HCT116 (cell line): ENCODE results near the gene PLAC8. TPM values are rescaled to one million over a fixed set of nuclear protein-coding genes. Genes with fewer than 3 reads are reported as not detected.

ENCODE experiments used
- ATAC-seq: fragments of 200-7000 bp; cut with Tn5 transposase; 2 replicates; pipeline ENCODE4 v1.9.1; 2020; ENCODE audit warnings: mild to moderate bottlenecking, moderate library complexity
- BruUV-seq: library from RNA; stranded (reverse); fragments of 400-500 nt; replicated peaks from 2 replicates; lab custom pipeline; 2021; lab: Mats Ljungman, UMichigan
- CTCF ChIA-PET: fragments of 300-600 bp; sonication (Branson Sonifier 250); formaldehyde crosslinking; loops from one replicate; lab custom pipeline; 2021; ENCODE audit warnings: antibody characterized with exemption; lab: Charles Lee
- POLR2A ChIA-PET: fragments of 300-600, 350-600 bp; sonication (Branson Sonifier 250); formaldehyde crosslinking; loops from one replicate; lab custom pipeline; 2021; ENCODE audit warnings: antibody characterized with exemption; lab: Charles Lee
- RAD21 ChIA-PET, 2 experiments: fragments of 300-600 bp; sonication (Branson Sonifier 250); formaldehyde crosslinking; loops; one replicate each; lab custom pipeline; 2023; ENCODE audit warnings: low total read pairs in 2 of 2; ENCODE audit not compliant: uncharacterized antibody in 2 of 2, unreplicated experiment in 2 of 2, low non-redundant PET in 1 of 2; lab: Charles Lee
- DNase-seq: peaks from one replicate; pipeline ENCODE4 v3.0.0-alpha.2; 2010; ENCODE audit warnings: low read depth, low spot score
- H2AFZ ChIP-seq: fragments of 200-600 bp; shearing (Covaris generic), sonication (generic); 2 replicates; pipeline ENCODE4 v1.6.1; 2017; ENCODE audit warnings: low read depth, mixed run types, mixed read lengths, antibody characterized with exemption, low read length; ENCODE audit not compliant: poor library complexity, severe bottlenecking
- H3K27ac ChIP-seq: 2 replicates; pipeline ENCODE4 v1.5.1; 2012; ENCODE audit warnings: low read depth, low read length
- H3K27me3 ChIP-seq: fragments of 200-600 bp; sonication (generic); 2 replicates; pipeline ENCODE4 v1.6.1; 2016; ENCODE audit warnings: mixed run types, low read length, mixed read lengths; ENCODE audit not compliant: insufficient read depth
- H3K36me3 ChIP-seq, 2 experiments: fragments of 200-500 bp in 1 of 2; fragments of 200-600 bp in 1 of 2; sonication (Bioruptor generic) in 1 of 2; sonication (generic) in 1 of 2; 2 replicates each; pipeline versions ENCODE4 v1.5.1 to v1.6.1; 2014 to 2016; ENCODE audit warnings: low read length in 2 of 2, inconsistent platforms in 1 of 2, mixed read lengths in 1 of 2, mixed run types in 1 of 2; ENCODE audit not compliant: insufficient read depth in 2 of 2, control insufficient read depth in 1 of 2
- H3K4me1 ChIP-seq, 2 experiments: fragments of 200-600 bp in 1 of 2; sonication (generic) in 1 of 2; 2 replicates each; pipeline versions ENCODE4 v1.5.1 to v1.6.1; 2012 to 2017; ENCODE audit warnings: low read length in 2 of 2, inconsistent platforms in 1 of 2, mild to moderate bottlenecking in 1 of 2, mixed read lengths in 1 of 2, mixed run types in 1 of 2, moderate library complexity in 1 of 2; ENCODE audit not compliant: insufficient read depth in 2 of 2, control insufficient read depth in 1 of 2
- H3K4me2 ChIP-seq: fragments of 200-600 bp; sonication (generic); 2 replicates; pipeline ENCODE4 v1.6.1; 2017; ENCODE audit warnings: mixed run types, low read length, mixed read lengths
- H3K4me3 ChIP-seq, 2 experiments: fragments of 200-600 bp in 1 of 2; sonication (generic) in 1 of 2; replicated peaks in 1 of 2; 2 replicates each; pipeline ENCODE4 v1.5.1; 2011 to 2016; ENCODE audit warnings: low read length in 2 of 2, control low read depth in 1 of 2, low read depth in 1 of 2, mild to moderate bottlenecking in 1 of 2, mixed read lengths in 1 of 2, mixed run types in 1 of 2
- H3K79me2 ChIP-seq: fragments of 200-600 bp; sonication (generic); 2 replicates; pipeline ENCODE4 v1.6.1; 2017; ENCODE audit warnings: mild to moderate bottlenecking, mixed run types, low read length, moderate library complexity, mixed read lengths; ENCODE audit not compliant: insufficient read depth
- H3K9ac ChIP-seq: fragments of 200-600 bp; sonication (generic); 2 replicates; pipeline ENCODE4 v1.6.1; 2016; ENCODE audit warnings: low read length, mixed read lengths
- H3K9me2 ChIP-seq: fragments of 200-600 bp; sonication (generic), shearing (Covaris generic); 2 replicates; pipeline ENCODE4 v1.6.1; 2017; ENCODE audit warnings: mixed run types, mild to moderate bottlenecking, moderate library complexity; ENCODE audit not compliant: insufficient read depth
- H3K9me3 ChIP-seq, 2 experiments: fragments of 200-500 bp in 1 of 2; fragments of 200-600 bp in 1 of 2; sonication (Bioruptor generic) in 1 of 2; sonication (generic) in 1 of 2; 2 replicates each; pipeline ENCODE4 v1.6.1; 2014 to 2017; ENCODE audit warnings: low read length in 2 of 2, mixed read lengths in 2 of 2, inconsistent platforms in 1 of 2, low read depth in 1 of 2, mild to moderate bottlenecking in 1 of 2, mixed run types in 1 of 2, moderate library complexity in 1 of 2; ENCODE audit not compliant: control insufficient read depth in 1 of 2, insufficient read depth in 1 of 2
- H4K20me1 ChIP-seq: fragments of 200-600 bp; sonication (generic), shearing (Covaris generic); 2 replicates; pipeline ENCODE4 v1.6.1; 2017; ENCODE audit warnings: mixed run types, mild to moderate bottlenecking, moderate library complexity; ENCODE audit not compliant: insufficient read depth
- CEBPB ChIP-seq: IDR thresholded peaks from 2 replicates; pipeline ENCODE4 v1.6.1; 2012; ENCODE audit warnings: low read depth
- EGR1 ChIP-seq: IDR thresholded peaks from 2 replicates; pipeline ENCODE4 v1.6.1; 2012; ENCODE audit warnings: low read depth
- ELF1 ChIP-seq: IDR thresholded peaks from 2 replicates; pipeline ENCODE4 v1.6.1; 2012; ENCODE audit warnings: low read depth, borderline replicate concordance
- EZH2 ChIP-seq: fragments of 200-600 bp; sonication (generic); IDR thresholded peaks from 2 replicates; pipeline ENCODE4 v1.6.1; 2017; ENCODE audit warnings: antibody characterized with exemption, mixed run types
- JUND ChIP-seq: IDR thresholded peaks from 2 replicates; pipeline ENCODE4 v1.6.1; 2012
- POLR2A ChIP-seq: IDR thresholded peaks from 2 replicates; pipeline ENCODE4 v1.7.0; 2011; ENCODE audit warnings: borderline replicate concordance; ENCODE audit not compliant: insufficient read depth, insufficient read length; ENCODE audit errors: extremely low read depth
- POLR2AphosphoS5 ChIP-seq: IDR thresholded peaks from 2 replicates; pipeline ENCODE4 v1.6.1; 2011; ENCODE audit warnings: mild to moderate bottlenecking, low read depth, low read length, moderate library complexity
- SP1 ChIP-seq: IDR thresholded peaks from 2 replicates; pipeline ENCODE4 v1.6.1; 2012; ENCODE audit warnings: low read depth
- SRF ChIP-seq: IDR thresholded peaks from 2 replicates; pipeline ENCODE4 v1.6.1; 2012; ENCODE audit warnings: low read depth
- TCF7L2 ChIP-seq: IDR thresholded peaks from 2 replicates; pipeline ENCODE4 v1.7.0; 2011; ENCODE audit warnings: borderline replicate concordance, inconsistent platforms; ENCODE audit not compliant: insufficient read depth, insufficient read length; ENCODE audit errors: extremely low read depth
- YY1 ChIP-seq: IDR thresholded peaks from 2 replicates; pipeline ENCODE4 v1.6.1; 2011; ENCODE audit warnings: low read length, low read depth, moderate library complexity, mild to moderate bottlenecking; ENCODE audit not compliant: insufficient replicate concordance; ENCODE audit errors: extremely low read depth
- intact Hi-C: fragments of 100-400 bp; cut with micrococcal nuclease; formaldehyde crosslinking; loops from 2 replicates; pipeline ENCODE4 v1.10.0; 2022
- total RNA-seq: library from RNA; stranded (reverse); gene quantifications from one replicate; pipeline ENCODE4 v1.2.1, GENCODE V29; 2021; ENCODE audit not compliant: unreplicated experiment
- TF ChIP-seq, protein P1 (sequence below): IDR thresholded peaks from 2 replicates; pipeline ENCODE4 v1.6.1; 2012
- TF ChIP-seq, protein P2 (sequence below): IDR thresholded peaks from 2 replicates; pipeline ENCODE4 v1.6.1; 2012
- TF ChIP-seq, protein P3 (sequence below): IDR thresholded peaks from 2 replicates; pipeline ENCODE4 v1.6.1; 2011; ENCODE audit warnings: mild to moderate bottlenecking, low read length, moderate library complexity; ENCODE audit not compliant: insufficient replicate concordance; ENCODE audit errors: extremely low read depth
- TF ChIP-seq, protein P4 (sequence below): IDR thresholded peaks from 2 replicates; pipeline ENCODE4 v1.6.1; 2012; ENCODE audit warnings: low read depth

PLAC8 gene
- total RNA-seq, 1 experiment from 2014 or later = 0.61 TPM

DNA sequence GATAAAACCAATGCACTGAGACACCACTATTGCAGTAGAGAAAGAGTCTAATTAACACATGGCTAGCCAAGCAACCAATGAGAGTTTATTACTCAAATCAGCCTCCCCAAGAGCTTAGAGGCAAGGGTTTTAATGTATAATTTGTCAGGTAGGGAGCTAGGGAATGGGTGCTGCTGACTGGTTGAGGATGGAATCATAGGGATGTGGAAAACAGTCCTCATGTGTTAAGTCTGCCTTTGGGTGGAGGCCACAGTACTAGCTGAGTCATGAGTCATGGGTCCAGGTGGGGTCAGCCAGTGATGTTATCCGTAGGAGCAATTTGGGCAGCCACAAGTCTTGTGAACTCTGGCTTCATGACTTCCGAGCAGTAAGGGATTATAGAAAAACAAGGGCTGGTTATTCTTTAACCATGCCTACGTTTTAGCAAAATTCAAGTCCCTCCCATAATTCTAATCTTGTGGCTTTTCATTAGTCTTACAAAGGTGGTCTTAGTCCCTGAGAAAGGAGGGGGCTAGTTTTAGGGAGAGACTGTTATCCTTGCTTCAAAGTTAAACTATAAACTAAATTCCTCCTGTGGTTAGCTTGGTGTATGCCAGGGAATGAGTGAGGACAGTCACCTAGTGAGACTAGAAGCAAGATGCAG lies 25.1 kb upstream of the PLAC8 start:
- Histone ChIP-seq H4K20me1 (no peaks in the 10 kb centered on the region), H3K9me2 (no peaks in the 10 kb centered on the region), H3K9ac (no peak overlapping the region), H3K4me2 (no peak overlapping the region), H3K4me3 (no peak overlapping the region), H3K4me1 (peaks cover 0 to 5% of the 10 kb centered on the region in 2 experiments; a peak in 2 of 4 replicates), H3K9me3 (peaks cover 6 to 9% of the 10 kb centered on the region in 2 experiments; a peak in 2 of 4 replicates), H3K36me3 (no peaks in the 10 kb centered on the region), H3K79me2 (no peaks in the 10 kb centered on the region), H2AFZ (no peak overlapping the region), H3K27ac (no peak overlapping the region), H3K27me3 (no peaks in the 10 kb centered on the region)
- TF ChIP-seq POLR2AphosphoS5 (no peak), POLR2A (no peak), ELF1 (no peak)
- ChIA-PET CTCF (no interaction called here), RAD21 (no interaction called here), POLR2A (no interaction called here)
- BruUV-seq = no TSS peak
- DNase-seq (no peak), ATAC-seq (no peak)
- intact Hi-C loops = no loop called here

DNA sequence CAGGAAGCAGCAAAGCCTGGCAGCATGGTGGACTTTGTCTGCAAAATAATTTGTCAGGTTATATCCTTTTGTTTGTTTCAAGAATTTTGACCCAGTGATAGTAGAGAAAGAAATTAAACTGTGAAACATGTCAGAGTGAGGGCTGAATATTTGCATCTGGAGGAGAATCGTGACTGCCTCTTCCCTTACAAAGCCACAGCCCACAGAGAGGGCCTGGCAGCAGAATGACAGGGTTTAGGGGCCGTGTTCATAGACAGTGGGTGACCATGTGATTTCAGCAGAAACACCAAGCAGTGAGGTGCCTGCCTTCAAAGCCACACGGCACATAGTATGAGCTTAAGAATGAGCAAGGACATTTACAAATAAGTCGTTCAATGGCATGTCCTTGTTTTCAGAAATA lies 24.4 kb upstream of the PLAC8 start:
- RAD21 ChIA-PET = no interaction called here
- BruUV-seq = no TSS peak
- no peaks in the 10 kb centered on the region for H3K79me2 ChIP-seq
- intact Hi-C loops = no loop called here
- no peaks in the 10 kb centered on the region for H3K27me3 ChIP-seq
- H3K4me3 ChIP-seq = no peak overlapping the region
- no peak overlapping the region for H3K4me2 ChIP-seq
- H3K9me2 ChIP-seq = no peaks in the 10 kb centered on the region
- no peaks in the 10 kb centered on the region for H3K36me3 ChIP-seq
- H3K9me3 ChIP-seq = peaks cover 6 to 9% of the 10 kb centered on the region in 2 experiments; a peak in 2 of 4 replicates
- POLR2A ChIA-PET = no interaction called here
- no peak for DNase-seq
- CTCF ChIA-PET = no interaction called here
- no peaks in the 10 kb centered on the region for H4K20me1 ChIP-seq
- H3K4me1 ChIP-seq = peaks cover 0 to 5% of the 10 kb centered on the region in 2 experiments; a peak in 2 of 4 replicates
- no peak overlapping the region for H2AFZ ChIP-seq
- H3K9ac ChIP-seq = no peak overlapping the region
- no peak for ATAC-seq
- H3K27ac ChIP-seq = no peak overlapping the region
- no peak for TF ChIP-seq POLR2A
- no peak for TF ChIP-seq YY1
- TF ChIP-seq, protein P1, sequence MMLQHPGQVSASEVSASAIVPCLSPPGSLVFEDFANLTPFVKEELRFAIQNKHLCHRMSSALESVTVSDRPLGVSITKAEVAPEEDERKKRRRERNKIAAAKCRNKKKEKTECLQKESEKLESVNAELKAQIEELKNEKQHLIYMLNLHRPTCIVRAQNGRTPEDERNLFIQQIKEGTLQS = no peak
- no peak for TF ChIP-seq SP1
- TF ChIP-seq SRF = no peak
- TF ChIP-seq EZH2 = no peak
- TF ChIP-seq, protein P2, sequence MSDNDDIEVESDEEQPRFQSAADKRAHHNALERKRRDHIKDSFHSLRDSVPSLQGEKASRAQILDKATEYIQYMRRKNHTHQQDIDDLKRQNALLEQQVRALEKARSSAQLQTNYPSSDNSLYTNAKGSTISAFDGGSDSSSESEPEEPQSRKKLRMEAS = no peak
- TF ChIP-seq TCF7L2 = no peak
- TF ChIP-seq EGR1 = no peak
- TF ChIP-seq, protein P3, sequence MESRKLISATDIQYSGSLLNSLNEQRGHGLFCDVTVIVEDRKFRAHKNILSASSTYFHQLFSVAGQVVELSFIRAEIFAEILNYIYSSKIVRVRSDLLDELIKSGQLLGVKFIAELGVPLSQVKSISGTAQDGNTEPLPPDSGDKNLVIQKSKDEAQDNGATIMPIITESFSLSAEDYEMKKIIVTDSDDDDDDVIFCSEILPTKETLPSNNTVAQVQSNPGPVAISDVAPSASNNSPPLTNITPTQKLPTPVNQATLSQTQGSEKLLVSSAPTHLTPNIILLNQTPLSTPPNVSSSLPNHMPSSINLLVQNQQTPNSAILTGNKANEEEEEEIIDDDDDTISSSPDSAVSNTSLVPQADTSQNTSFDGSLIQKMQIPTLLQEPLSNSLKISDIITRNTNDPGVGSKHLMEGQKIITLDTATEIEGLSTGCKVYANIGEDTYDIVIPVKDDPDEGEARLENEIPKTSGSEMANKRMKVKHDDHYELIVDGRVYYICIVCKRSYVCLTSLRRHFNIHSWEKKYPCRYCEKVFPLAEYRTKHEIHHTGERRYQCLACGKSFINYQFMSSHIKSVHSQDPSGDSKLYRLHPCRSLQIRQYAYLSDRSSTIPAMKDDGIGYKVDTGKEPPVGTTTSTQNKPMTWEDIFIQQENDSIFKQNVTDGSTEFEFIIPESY = no peak
- no peak for TF ChIP-seq JUND
- no peak for TF ChIP-seq CEBPB
- TF ChIP-seq, protein P4, sequence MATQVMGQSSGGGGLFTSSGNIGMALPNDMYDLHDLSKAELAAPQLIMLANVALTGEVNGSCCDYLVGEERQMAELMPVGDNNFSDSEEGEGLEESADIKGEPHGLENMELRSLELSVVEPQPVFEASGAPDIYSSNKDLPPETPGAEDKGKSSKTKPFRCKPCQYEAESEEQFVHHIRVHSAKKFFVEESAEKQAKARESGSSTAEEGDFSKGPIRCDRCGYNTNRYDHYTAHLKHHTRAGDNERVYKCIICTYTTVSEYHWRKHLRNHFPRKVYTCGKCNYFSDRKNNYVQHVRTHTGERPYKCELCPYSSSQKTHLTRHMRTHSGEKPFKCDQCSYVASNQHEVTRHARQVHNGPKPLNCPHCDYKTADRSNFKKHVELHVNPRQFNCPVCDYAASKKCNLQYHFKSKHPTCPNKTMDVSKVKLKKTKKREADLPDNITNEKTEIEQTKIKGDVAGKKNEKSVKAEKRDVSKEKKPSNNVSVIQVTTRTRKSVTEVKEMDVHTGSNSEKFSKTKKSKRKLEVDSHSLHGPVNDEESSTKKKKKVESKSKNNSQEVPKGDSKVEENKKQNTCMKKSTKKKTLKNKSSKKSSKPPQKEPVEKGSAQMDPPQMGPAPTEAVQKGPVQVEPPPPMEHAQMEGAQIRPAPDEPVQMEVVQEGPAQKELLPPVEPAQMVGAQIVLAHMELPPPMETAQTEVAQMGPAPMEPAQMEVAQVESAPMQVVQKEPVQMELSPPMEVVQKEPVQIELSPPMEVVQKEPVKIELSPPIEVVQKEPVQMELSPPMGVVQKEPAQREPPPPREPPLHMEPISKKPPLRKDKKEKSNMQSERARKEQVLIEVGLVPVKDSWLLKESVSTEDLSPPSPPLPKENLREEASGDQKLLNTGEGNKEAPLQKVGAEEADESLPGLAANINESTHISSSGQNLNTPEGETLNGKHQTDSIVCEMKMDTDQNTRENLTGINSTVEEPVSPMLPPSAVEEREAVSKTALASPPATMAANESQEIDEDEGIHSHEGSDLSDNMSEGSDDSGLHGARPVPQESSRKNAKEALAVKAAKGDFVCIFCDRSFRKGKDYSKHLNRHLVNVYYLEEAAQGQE = no peak
